Myocyte (in vitro differentiated cells): ENCODE results near the gene RAB6D. TPM values are rescaled to one million over a fixed set of nuclear protein-coding genes. Genes with fewer than 3 reads are reported as not detected.
"Not testable (repeated sequence)": the region's sequence is repeated elsewhere in the genome, so short reads cannot be mapped to it uniquely, and the experiment has no call there.

Source experiments
- DNase-seq: peaks from one replicate; pipeline ENCODE4 v3.0.0-alpha.2; 2012; ENCODE audit warnings: low read depth
- polyA plus RNA-seq: library from polyadenylated mRNA; unstranded; fragments of >200 nt; gene quantifications from one replicate; pipeline ENCODE4 v1.2.1, GENCODE V29; 2012; ENCODE audit warnings: missing spikeins
- total RNA-seq: library from RNA; depleted of rRNA; stranded (reverse); fragments of >200 nt; gene quantifications from 2 replicates; pipeline ENCODE4 v1.2.3, GENCODE V29; 2014

The RAB6D gene
- not detected in 2 replicates for total RNA-seq
- 0.04 TPM for polyA plus RNA-seq

DNA sequence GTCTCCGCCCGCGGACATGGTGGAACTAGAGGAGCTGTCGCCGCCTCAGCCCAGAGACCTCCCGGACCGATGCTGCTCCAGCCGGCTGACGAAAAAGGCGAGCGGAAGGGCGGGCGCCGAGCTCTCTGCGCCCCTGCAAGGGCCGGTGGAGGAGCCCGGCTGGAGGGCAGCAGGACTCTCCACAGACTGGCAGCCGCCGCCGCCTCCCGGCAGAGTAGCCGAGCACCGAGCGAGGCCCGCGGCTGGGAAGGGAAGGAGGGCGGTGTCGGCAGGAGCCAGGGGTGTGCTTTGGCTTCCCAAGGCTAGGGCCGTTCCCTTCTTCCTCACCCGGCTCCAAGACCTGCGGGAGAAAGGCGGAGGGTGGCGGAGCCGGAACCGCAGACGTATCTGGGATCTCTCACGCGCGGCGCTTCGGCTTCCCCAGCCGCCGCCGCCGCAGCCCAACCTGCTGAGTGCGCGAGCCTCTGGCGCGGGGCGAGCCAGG lies at the start of gene RAB6D:
TSS of gene RAB6D (minus strand) at position 466 of the 484 bp plus-strand sequence. CDS start at position 18, 448 bp downstream.
- DNase-seq: not testable (repeated sequence)

DNA sequence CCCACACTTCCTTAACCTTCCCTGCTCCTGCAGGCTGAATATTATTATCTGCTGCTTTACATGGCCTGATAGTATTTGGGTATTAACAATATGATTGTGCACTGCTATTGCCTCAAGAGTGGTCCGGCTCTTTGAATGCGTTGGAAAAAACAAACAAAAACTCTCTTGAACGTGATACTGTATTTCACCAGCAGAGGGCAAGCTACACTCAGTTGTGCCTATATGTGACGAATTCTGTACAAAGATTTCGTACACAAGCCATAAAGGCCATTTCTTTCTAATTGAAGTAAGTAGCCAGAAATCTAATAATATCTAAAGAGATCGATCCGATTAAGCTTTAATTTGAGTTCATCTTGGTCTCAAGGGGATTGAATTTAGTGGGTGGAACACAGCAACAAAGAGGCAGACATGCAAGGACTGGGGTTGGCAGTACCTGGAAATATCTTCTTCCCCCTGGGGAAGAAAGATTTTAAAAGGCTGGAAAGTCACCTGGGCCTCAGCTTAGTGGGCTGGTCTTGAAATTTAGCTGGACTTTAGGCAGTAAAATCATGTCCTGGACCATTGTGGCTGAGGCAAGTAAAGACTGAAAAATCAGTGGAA lies 49.3 kb upstream of the RAB6D start:
- DNase-seq: peak; percentile 71

DNA sequence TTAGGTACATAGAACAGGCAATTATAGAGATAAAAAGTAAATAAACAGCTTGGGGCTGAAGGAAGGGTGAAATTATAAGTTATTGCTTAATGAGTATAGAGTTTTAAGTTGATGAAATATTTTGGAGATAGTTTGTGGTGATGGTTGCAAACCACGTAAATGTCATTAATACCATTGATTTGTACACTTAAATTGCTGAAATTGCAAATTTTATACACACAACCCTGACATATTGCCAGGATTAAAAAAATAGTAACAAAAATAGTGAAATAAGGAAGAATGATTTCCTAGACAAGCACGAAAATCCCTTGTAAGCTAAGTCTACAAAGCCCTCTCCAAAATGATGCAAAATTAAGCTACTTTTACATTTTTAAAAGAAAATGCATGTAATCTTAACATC lies 46.2 kb upstream of the RAB6D start:
- DNase-seq: no peak

DNA sequence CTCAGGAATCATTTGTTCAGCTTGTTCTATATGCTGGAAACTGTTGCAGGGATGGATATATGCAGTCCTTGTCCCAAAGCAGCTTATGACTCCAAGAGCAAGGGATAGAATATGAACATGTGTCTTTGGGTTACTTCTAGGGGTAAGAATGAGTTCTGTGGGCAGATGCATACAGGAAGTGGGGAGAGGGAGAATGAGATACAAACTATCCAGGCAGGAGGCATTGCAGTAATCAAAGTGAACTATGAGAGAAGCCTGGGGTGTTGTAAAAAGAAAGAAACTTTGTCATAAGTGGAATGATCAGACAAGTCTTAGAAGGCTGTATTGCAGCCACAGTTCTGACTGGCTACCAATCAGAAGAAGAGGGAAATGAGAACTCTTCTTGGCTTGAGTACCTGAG lies 44.8 kb upstream of the RAB6D start:
- DNase-seq: no peak

DNA sequence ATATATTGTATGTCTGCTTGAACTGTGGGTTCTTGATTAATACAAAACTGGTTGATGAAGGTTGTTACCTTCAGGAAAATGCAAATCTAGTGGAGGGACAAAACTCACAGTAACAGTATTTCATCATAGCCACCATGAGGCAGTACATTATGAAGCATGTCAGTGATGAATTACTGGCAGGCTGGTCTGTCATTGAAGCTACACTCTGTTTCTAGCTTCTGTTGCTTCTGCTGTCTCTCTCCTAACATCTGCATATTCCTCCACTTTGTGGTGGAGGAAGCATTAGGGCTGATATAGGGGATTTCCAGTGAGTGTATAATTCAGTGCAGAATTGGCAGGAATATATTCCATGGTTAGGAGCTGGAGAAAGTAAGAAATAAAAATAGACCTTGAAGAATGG lies 44.2 kb upstream of the RAB6D start:
- DNase-seq: no peak

DNA sequence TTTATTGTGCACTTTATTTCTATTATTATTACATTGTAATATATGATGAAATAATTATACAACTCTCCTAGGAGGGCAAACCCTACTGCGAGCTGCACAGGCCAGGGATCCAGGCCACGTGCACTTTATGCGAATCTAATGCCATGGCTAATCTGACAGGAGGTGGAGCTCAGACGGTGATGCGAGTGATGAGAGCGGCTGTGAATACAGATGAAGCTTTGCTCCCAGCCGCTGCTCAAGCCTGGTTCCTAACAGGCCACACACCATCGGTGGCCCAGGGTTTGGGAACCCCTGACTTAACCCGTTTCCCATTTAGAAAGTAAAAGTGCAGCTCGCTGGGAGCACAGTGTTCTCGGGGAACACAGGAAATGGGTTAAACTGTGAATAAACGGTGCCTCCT lies 40.8 kb upstream of the RAB6D start:
- DNase-seq: no peak

DNA sequence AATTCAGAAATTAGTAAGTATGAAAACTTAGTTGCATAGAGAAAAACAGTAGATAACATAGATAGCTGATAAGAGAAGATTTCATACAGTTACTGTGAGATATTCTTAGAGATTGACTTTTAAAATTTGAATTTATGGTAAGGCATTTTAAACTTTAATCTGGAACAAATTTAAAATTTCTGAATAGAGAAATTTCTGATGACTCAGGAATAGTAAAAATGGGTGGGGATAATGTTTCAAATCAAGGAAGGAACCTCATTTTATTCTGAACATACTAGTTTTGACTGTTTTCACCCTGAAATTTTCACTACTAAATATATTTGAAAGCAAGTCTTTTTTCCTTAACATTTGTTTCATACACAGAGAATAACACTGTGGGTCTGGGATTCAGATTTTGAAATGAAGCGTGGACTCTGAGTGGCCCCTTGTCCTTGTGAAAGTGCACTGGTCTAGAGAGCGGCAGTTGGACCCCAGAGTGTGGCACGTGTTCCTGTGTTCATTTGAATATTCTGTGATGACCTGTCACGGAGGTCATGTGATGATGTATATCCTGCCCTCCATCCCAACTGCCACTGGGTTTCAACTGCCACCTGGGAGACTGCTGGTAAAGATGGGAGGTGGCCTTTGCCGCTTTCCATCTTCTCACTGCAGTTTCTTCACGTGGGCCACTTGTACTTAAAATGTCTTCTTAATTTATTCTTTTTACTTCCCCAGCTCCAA lies 38.5 kb upstream of the RAB6D start:
- DNase-seq: no peak

DNA sequence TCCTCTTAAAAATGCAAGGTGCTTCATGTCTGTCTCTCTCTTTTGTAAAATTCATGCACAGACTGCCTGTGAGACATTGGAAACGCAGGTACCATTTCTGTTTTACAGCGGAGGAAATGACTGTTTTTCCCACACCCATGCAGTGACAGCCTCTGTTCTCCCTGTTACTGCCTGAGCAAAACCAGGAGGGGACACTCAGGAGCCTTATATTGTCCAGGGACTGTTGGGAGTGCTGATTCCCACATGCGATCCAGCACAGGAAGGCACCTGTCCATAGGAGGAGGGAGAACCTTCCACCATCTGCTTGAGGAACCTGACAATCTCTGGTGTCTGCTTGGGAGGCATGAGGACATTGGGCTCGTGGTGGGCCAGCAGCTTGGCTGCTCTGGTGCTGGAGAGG lies 36.9 kb upstream of the RAB6D start:
- DNase-seq: no peak

DNA sequence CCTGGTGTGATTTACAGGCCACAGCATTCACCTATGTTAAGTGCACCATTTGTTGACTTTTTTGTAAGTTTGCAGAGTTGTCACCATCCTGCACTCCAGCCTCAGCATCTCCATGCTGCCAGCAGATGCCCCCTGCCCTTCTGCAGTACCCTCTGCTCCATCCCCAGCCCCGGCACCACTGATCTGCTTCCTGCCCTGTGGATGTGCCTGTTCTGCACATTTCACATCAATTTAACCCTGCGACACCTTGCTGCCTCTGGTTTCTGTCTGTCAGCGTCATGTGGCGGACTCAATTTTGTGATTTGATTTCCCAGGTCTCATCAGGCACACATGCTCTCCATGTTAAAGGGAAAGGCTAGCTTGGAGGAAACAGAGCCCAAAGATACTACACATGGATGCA lies 36.5 kb upstream of the RAB6D start:
- not testable (repeated sequence) for DNase-seq

DNA sequence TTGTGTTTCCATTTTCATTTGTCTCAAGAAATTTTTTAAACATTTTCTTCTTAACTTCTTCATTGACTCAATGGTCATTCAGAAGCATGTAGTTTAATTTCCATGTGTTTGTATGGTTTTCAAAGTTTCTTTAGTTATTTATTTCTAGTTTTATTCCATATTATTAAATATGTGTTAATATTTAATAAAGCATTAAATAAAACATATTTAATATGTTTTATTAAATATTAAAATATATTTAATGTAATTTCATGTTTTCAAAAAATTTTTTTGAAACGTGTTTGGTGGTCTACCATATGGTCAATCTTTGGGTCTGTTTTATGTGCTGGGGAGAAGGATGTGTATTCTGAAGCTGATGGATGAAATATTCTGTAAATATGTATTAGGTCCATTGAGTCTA lies 32.2 kb upstream of the RAB6D start:
- not testable (repeated sequence) for DNase-seq

DNA sequence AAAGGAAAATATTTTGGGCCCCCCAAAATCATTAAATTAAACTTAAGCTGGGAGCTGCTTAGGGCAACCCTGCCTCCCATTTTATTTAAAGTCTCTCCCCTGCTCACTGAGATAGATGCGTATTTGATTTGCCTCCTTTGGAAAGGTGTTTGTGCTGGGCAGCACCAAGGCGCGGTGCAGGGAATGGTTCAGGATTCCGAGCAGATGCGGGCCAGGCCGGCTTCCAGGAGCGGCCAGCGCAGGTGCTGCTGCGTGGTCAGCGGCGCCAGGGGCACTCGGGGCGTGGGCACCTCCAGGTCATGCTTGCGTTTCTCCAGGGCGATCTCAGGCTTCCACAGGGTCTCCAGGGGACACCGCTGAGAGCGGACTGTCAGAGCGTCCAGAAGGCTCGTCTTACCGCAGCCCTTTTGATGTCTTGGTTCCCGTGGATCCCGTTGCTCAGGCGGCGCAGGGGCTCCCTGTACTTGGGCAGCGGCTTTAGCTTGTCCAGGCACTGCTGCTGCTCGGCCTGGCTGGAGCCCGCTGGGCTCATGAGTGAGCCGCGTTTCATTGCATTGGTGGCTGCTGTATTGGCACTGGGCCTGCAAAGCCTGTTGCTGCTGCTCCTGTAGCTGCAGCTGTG lies 31.2 kb upstream of the RAB6D start:
- peak; percentile 22 for DNase-seq

DNA sequence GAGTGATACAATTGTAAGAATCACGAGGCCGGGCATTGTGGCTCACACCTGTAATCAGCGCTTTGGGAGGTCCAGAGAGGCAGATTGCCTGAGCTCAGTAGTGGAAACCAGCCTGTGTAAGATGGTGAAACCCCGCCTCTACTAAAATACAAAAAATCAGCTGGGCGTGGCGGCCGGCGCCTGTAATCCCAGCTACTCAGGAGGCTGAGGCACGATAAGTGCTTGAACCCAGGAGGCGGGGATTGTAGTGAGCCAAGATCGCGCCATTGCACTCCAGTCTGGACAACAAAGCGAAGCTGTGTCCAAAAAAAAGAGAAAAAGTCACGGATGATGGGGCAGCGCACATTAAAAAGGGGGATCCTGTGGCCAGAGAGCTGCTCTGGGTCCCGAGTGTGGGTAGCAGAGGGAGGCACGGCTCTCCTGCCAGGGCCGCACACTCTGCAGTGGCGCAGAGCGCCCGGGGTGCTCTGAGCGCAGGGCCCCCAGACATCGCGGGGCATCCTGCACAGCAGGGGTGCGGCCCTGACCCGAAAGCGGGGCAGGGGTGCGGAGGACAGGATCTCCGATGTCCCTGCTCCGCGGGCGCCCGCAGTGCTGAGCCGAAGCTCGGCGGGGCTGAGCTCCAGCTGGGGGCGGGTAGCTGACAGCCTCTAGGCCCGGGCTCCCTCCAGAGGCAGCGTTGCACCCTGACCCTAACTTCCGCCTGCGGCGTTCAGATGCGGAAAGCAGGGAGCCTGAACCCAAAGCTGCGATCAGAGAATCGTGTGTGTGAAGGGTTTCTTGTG lies 30.4 kb upstream of the RAB6D start:
- no peak for DNase-seq

DNA sequence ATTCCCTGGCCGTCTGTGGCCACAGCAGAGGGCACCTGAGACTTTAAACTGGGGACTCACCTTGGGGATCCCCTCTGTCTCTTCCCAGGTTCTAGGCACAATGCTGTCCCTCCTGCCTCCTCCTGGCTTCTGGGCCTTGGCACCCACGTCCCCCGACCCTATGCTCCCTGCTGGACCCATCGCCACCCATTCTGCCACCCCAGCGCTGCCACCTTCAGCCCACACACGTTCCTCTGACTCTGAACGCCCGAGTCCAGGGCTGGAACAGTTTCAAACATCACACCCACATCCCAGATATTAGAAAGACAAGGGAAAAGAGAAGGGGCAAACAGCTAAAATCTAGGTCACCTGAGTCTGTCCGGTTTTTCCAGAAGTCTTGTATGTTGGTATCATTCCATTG lies 28.0 kb upstream of the RAB6D start:
- not testable (repeated sequence) for DNase-seq

DNA sequence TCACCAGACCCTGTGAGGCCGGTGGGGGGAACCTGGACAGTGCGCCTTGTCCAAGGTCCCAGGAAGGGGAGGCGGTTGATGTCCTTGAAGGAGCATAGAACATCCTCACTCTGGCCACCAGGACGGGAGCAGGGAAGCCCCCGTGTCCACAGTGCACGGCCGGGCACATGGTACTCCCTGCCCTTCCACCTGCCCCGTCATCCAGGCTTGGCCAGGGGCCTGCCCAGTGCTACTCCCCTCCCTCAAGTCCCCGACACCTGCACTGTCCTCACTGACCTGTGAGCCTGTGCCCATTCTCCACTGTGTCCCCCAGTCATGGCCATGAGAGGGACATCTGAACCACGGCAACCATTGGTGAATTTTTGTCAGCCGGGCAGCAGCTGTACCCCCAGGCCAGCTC lies 27.5 kb upstream of the RAB6D start:
- DNase-seq: not testable (repeated sequence)

DNA sequence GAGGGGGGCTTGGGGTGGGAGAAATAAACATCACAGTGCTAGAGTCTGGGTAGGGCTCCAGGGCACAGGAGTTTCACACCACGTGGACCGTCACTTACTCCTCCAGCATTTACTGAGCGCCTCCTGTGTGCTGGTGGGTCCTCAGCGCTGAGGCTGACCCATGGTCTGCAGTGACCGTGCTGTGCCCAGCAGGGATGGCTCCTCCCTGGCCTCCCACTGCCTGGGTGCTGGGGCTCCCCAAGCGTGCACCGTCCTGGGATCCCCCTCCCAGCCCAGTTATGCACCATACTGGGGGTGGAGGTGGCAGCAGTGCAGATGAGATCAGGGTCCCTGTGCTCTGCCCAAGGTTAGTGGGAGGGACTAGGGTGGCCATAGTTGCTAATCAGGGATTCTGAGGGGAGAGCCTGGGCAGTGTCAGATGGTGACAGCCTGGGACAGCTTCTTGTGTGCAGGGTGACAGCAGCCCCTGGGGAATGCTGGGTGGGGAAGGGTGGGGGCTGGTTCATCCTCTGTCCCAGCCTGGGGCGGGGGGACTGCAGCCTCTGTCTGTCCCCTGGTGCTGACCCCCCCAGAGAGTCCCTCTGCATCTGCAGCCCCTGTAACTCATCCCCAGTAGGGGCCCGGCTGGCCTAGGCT lies 26.6 kb upstream of the RAB6D start:
- not testable (repeated sequence) for DNase-seq

DNA sequence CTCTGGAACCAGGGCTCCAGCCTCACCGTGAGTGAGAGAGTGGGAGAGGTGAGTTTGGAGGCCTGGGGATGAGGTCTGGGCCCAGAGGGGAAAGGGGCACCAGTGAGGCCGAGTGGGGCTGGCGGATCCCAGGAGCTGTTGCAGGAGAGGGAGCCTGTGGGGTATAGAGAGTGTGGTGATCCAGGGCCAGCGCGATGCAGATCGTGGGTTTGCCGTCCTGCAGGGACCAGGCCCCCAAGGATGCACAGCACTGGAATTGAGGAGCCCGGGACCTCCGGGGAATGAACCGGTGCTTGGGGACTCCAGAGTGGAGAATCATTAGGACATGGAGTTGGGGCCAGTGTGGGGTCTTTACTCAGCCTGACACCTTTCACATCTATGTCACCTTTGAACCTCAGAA lies 25.7 kb upstream of the RAB6D start:
- DNase-seq: no peak

DNA sequence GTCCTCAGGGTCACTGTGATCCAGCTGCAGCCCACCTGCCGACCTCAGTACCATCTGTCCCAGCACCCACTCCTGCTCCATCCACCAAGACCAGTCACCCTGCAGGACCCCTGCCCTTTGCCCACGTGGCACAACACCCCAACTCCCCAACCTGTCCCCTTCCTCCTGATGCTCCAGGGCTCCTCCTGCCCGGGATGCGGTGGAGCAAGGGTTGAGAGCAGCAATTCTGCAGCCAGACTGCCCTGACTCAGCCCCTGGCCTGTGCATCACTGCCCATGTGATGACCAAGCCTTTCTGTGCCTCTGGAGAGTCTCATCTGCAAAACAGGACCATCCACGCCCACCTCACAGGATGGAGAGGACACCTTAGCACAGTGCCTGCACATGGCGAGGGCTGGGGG lies 24.9 kb upstream of the RAB6D start:
- DNase-seq: not testable (repeated sequence)

DNA sequence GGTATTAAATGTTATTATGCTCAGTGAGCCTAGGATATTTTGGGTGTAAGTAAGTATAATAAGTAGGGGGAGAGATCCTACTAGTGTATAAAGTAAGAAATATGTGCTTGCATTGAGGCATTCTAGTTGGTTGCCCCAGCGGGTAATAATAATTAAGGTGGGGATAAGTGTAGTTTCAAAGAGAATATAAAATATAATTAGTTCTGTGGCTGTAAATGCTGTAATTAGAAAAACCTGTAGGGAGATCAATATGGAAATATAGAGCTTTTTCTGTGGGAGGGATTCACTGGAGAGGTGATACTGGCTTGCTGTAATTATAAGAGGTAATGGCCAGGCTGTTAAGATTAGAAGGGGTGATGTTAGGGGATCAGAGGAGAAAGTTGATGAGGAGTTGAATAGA lies 9.1 kb upstream of the RAB6D start:
- not testable (repeated sequence) for DNase-seq

DNA sequence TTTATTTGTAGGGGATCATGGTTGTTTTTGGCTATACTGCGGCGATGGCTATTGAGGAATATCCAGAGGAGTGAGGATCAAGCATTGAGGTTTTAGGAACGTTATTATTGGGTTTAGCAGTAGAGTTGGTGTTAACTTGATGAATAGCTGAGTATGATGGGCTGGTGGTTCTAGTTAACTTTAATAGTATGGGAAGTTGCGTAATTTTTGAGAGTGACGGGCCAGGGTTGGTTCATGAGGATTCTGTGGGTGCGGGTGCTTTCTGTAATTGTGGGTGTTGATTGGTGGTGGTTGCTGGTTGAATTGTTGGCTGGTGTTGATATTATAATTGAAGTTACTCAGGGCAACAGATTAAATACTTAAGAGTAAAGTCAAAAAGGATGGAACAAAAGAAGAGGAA lies 6.0 kb upstream of the RAB6D start:
- no peak for DNase-seq

DNA sequence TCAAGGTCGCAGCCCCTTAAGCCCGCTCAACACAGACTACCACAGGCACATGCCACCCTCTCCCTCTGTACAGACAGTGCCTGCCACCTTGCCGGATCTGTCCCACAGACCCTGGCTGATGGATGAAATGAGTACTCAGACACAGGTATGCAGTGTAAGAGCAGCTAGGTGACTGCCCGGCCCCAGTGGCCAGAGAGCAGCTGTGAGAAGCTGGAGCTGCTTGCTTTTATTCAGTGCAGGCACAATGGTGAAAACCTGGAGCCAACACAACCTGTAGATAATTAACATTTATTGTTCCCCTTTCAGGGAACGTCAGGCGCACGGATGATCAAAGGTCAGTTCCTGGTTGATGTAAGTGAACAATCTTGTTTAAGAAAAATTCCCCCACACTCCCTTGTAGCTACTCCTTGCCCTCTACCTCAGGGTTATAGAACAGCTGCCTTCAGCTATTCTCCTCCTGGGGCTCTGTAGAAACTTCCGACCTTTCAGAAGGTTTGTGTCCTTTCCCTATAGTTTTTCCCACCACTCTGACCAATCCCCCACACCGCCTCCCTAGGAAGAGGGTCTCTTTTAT lies 4.6 kb upstream of the RAB6D start:
- DNase-seq: not testable (repeated sequence)

DNA sequence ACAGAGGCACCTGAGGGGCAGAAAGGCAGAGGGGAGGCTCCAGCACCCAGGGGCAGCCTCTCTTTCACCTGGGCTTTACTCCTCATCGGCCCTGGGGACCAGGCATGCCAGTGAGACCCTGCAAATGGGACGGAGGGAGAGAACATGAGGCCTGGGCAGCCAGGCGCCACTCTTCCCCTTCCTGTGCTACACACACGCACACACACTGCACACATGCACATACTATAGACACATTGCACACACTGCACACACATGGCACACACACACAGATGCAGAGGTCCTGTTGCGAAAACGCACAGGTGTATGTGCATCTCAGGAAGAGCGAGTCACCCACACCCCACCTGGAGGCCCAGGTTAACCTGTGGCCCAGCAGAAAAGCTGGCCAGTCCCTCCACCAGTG lies 3.4 kb upstream of the RAB6D start:
- no peak for DNase-seq
